ENCODE measurements around the gene ABCB6. TPM values are rescaled to one million over a fixed set of nuclear protein-coding genes. Genes with fewer than 3 reads are reported as not detected.
"Not testable (repeated sequence)": the region's sequence is repeated elsewhere in the genome, so short reads cannot be mapped to it uniquely, and the experiment has no call there.

The ABCB6 gene
- total RNA-seq, 1 experiment from 2014 or later = 74.8 TPM

- peaks cover 24% of the 10 kb centered on the region for H3K36me3 ChIP-seq (replicated peaks; ENCODE audit: control insufficient read depth, insufficient read depth, low read length)
- H3K4me3 ChIP-seq (ENCODE audit: insufficient read depth, low read depth, low read length) = no peak overlapping the region
- no peak for DNase-seq
- no peaks in the 10 kb centered on the region for H3K27me3 ChIP-seq (ENCODE audit: control insufficient read depth, insufficient read depth, low read length)
These were observed 7.8 kb downstream of the ABCB6 start for GRCh38 chr2:219210886-219211362.

- H3K27me3 ChIP-seq (ENCODE audit: control insufficient read depth, insufficient read depth, low read length) = no peaks in the 10 kb centered on the region
- H3K4me3 ChIP-seq (ENCODE audit: insufficient read depth, low read depth, low read length) = no peak overlapping the region
- no peak for DNase-seq
- H3K36me3 ChIP-seq (replicated peaks; ENCODE audit: control insufficient read depth, insufficient read depth, low read length) = peaks cover 24% of the 10 kb centered on the region
These were observed 8.4 kb downstream of the ABCB6 start for GRCh38 chr2:219210196-219210885.

DNA sequence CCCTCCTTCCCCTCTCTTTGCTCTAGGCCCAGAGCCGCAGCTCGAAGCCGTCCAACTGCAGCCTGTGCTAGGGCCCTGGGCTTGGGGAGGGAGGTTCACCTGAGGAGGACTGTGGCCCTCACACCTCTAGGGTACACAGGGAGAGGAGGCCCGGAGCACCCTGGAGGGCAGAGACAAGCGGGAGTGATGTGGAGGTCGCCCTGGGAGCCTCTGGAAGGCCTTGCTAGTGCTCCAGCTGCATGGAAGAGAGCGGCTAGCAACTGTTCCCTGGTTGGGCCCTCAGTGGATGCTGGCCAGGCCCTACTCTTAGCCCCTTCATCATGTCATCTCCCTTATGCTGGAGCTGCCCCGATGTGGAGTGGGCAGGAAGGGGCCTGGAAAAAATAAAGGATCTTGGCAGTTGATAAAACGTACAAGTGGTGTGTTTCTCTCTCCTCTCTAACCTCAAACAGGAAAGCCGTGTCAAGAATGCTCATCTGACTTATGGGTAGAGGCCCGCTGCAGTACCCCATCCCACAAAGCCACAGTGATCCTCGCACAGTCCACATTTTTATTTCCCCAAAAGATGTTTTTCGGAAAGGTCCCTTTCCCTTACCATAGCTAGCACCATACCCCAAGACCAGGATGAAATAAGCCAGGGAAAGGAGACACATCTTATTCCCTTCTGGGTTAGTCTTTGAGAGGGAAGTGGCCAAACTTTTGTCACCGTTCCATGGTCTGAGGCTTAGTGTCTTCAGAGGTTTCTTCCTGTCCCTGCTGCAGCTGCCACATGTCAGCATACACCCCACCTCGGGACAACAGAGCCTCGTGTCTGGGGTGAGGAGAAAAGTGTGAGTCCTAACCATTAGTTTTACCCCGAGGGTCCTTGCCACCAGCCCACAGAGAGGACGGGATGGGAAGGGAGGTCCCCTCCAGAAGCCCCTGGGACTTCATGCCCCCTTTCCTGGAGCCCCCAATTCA is 9.2 kb downstream of the ABCB6 start:
- Histone ChIP-seq H3K36me3 (replicated peaks; ENCODE audit: control insufficient read depth, insufficient read depth, low read length) (peaks cover 20% of the 10 kb centered on the region), H3K27me3 (ENCODE audit: control insufficient read depth, insufficient read depth, low read length) (no peaks in the 10 kb centered on the region), H3K4me3 (ENCODE audit: insufficient read depth, low read depth, low read length) (no peak overlapping the region)
- DNase-seq = no peak

DNA sequence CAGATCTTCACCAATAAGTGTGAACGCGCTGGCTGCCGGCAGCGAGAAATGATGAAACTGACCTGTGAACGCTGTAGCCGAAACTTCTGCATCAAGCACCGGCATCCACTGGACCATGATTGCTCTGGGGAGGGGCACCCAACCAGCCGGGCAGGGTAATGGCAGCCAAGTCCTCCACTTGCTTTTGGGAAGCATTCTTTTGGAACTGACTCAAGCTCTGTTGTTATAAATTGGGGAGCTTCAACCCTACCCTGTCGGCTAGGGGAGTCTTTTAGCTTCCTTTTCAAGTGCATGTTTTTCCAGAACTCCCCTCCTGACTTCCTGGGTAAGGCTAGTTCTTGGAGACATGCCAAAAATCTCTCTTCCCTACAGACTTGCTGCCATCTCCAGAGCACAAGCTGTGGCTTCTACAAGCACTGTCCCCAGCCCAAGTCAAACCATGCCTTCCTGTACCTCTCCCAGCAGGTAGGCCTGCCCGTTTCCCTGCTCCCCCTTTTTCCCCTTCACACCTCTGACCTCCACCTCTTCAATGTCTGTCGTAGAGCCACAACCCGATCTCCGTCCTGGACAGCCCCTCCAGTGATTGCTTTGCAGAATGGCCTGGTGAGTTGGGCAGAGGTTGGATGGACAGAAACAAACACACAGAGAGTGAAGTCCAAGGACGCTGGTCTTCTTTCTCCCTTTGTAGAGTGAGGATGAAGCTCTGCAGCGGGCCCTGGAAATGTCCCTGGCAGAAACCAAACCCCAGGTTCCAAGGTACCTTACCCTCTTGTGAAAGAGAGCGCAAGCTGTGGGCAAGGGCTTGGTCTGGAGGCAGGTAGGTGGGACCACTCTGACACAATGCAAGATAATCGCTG is 10.6 kb downstream of the ABCB6 start:
- H3K36me3 ChIP-seq (replicated peaks; ENCODE audit: control insufficient read depth, insufficient read depth, low read length) = peaks cover 17% of the 10 kb centered on the region
- no peak overlapping the region for H3K4me3 ChIP-seq (ENCODE audit: insufficient read depth, low read depth, low read length)
- H3K27me3 ChIP-seq (ENCODE audit: control insufficient read depth, insufficient read depth, low read length) = no peaks in the 10 kb centered on the region
- DNase-seq = peak; percentile 21

- Histone ChIP-seq H3K27me3 (ENCODE audit: control insufficient read depth, insufficient read depth, low read length) (no peaks in the 10 kb centered on the region), H3K36me3 (replicated peaks; ENCODE audit: control insufficient read depth, insufficient read depth, low read length) (peaks cover 12% of the 10 kb centered on the region), H3K4me3 (ENCODE audit: insufficient read depth, low read depth, low read length) (peak overlapping the region; percentile 68)
- DNase-seq = no peak
These were observed 11.4 kb downstream of the ABCB6 start for GRCh38 chr2:219207134-219207883.

DNA sequence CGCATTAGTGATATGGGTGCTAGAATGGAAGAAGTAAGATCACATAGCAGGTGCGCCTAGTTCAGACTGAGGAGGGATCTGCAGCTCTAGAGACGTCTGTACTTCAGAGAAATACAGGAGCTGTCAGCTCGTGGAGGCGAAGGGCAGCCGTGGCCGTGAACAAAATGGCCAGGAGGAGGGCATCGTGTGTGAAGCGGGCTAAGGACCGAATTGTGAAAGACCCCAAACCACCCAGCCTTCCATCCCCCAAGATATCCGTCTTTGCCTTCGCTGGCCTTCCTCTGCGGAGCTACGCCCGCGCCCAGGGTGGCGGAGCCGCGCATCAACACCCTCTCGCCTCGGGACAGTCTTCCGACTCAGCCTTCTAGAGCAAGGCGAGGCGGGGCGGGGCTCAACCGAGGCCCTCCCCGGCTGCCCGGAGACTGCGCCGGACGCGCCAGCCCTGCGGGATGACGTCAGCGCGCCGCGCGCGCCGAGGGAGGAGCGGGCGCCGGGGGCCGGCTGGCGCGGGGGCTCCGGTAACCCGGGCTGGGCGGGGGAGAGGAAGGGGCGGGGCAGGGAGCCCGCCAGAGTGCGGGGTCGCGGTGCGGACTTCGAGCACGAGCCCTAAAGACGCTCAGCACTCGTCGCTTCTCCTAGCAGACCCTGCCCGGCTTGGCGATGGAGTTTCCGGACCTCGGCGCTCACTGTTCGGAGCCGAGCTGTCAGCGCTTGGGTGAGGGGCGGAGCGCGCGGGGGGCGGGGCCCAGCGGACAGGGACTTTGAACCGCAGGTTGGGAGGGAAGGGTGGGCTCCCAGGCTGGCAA is 12.2 kb downstream of the ABCB6 start, which contains the start of gene ZFAND2B:
TSS of gene ZFAND2B (plus strand) at position 455 of the 806 bp plus-strand sequence. CDS start at position 661, 206 bp downstream.
- peak; percentile 100 for DNase-seq
- Histone ChIP-seq H3K27me3 (ENCODE audit: control insufficient read depth, insufficient read depth, low read length) (no peaks in the 10 kb centered on the region), H3K36me3 (replicated peaks; ENCODE audit: control insufficient read depth, insufficient read depth, low read length) (peaks cover 12% of the 10 kb centered on the region), H3K4me3 (ENCODE audit: insufficient read depth, low read depth, low read length) (peak within 1 kb of the TSS; percentile 73)

GRCh38 chr2:219205981-219206327 is 12.8 kb downstream of the ABCB6 start:
- Histone ChIP-seq H3K4me3 (ENCODE audit: insufficient read depth, low read depth, low read length) (peak overlapping the region; percentile 73), H3K27me3 (ENCODE audit: control insufficient read depth, insufficient read depth, low read length) (no peaks in the 10 kb centered on the region), H3K36me3 (replicated peaks; ENCODE audit: control insufficient read depth, insufficient read depth, low read length) (peaks cover 8% of the 10 kb centered on the region)
- no peak for DNase-seq

DNA sequence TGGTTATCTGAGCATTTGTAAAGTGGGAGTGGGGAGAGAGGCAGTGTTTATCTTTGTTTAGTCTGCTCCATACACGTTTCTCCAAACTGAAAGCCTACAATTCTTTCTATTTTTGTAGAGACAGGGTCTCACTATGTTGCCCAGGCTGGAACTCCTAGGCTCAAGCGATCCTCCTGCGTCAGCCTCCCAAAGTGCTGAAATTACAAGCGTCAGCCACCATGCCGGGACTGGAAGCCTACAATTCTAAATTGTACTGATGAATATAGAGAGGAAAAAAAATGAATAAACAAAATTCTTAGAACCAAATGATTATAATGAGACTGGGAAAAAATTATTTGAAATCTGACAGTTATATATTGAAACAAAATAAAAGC is 13.6 kb downstream of the ABCB6 start:
- no peak for DNase-seq
- no peak overlapping the region for H3K4me3 ChIP-seq (ENCODE audit: insufficient read depth, low read depth, low read length)
- peaks cover 6% of the 10 kb centered on the region for H3K36me3 ChIP-seq (replicated peaks; ENCODE audit: control insufficient read depth, insufficient read depth, low read length)
- no peaks in the 10 kb centered on the region for H3K27me3 ChIP-seq (ENCODE audit: control insufficient read depth, insufficient read depth, low read length)

GRCh38 chr2:219204425-219205164 is 14.2 kb downstream of the ABCB6 start:
- no peaks in the 10 kb centered on the region for H3K27me3 ChIP-seq (ENCODE audit: control insufficient read depth, insufficient read depth, low read length)
- DNase-seq = no peak
- H3K36me3 ChIP-seq (replicated peaks; ENCODE audit: control insufficient read depth, insufficient read depth, low read length) = peaks cover 4% of the 10 kb centered on the region
- no peak overlapping the region for H3K4me3 ChIP-seq (ENCODE audit: insufficient read depth, low read depth, low read length)

DNA sequence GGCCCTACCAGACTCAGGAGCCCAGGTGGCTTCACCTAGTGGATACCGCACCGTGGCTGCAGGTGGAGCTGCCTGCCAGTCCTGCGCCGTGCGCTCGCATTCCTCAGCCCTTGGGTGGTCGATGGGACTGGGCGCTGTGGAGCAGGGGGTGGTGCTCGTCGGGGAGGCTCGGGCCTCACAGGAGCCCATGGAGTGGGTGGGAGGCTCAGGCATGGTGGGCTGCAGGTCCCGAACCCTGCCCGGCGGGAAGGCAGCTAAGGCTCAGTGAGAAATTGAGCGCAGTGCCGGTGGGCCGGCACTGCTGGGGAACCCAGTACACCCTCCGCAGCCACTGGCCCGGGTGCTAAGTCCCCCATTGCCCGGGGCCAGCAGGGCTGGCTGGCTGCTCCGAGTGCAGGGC is 17.4 kb downstream of the ABCB6 start:
- H3K36me3 ChIP-seq (replicated peaks; ENCODE audit: control insufficient read depth, insufficient read depth, low read length); H3K4me3 ChIP-seq (ENCODE audit: insufficient read depth, low read depth, low read length); H3K27me3 ChIP-seq (ENCODE audit: control insufficient read depth, insufficient read depth, low read length); DNase-seq: not testable (repeated sequence)

GRCh38 chr2:219200502-219201326 is 18.0 kb downstream of the ABCB6 start:
- H3K27me3 ChIP-seq (ENCODE audit: control insufficient read depth, insufficient read depth, low read length); DNase-seq; H3K4me3 ChIP-seq (ENCODE audit: insufficient read depth, low read depth, low read length); H3K36me3 ChIP-seq (replicated peaks; ENCODE audit: control insufficient read depth, insufficient read depth, low read length): not testable (repeated sequence)

All from H7 (cell line).